K562 (cell line): Measurements from ENCODE around the gene TSPAN18.

Experiments
- EP300 ChIP-seq: IDR thresholded peaks from 2 replicates; pipeline ENCODE4 v1.6.1; 2012; ENCODE audit warnings: low read length, improper control_type of control experiment
- EZH2 ChIP-seq: IDR thresholded peaks from 2 replicates; pipeline ENCODE4 v1.6.1; 2012; ENCODE audit warnings: low read depth, mild to moderate bottlenecking, inconsistent platforms, low read length, borderline replicate concordance
- FOXP1 ChIP-seq: sonication (generic); formaldehyde crosslinking; IDR thresholded peaks from 2 replicates; pipeline ENCODE4 v1.8.0; 2022; ENCODE audit warnings: mild to moderate bottlenecking, missing genetic modification reagents
- MED1 ChIP-seq: sonication (generic); formaldehyde crosslinking; IDR thresholded peaks from 2 replicates; pipeline ENCODE4 v1.8.1; 2023; ENCODE audit warnings: missing genetic modification reagents, borderline replicate concordance
- MTA1 ChIP-seq: fragments of 450-650 bp; IDR thresholded peaks from 2 replicates; pipeline ENCODE4 v1.6.1; 2017; ENCODE audit warnings: borderline replicate concordance
- RBFOX2 ChIP-seq: fragments of 200-400 bp; formaldehyde crosslinking; IDR thresholded peaks from 2 replicates; pipeline ENCODE4 v1.6.1; 2017; ENCODE audit warnings: low read depth, mild to moderate bottlenecking, low read length, moderate library complexity
- SMARCA4 ChIP-seq: fragments of 450-650 bp; IDR thresholded peaks from 2 replicates; pipeline ENCODE4 v1.6.1; 2016
- TCF3 ChIP-seq: sonication (generic); formaldehyde crosslinking; IDR thresholded peaks from 2 replicates; pipeline ENCODE4 v1.4.0; 2020; ENCODE audit warnings: mild to moderate bottlenecking, missing genetic modification reagents

- no peak for TF ChIP-seq FOXP1 (CRISPR knock-in tag)
- no peak for TF ChIP-seq RBFOX2
- TF ChIP-seq EZH2, result no peak
- TF ChIP-seq MTA1, result no peak
- no peak for TF ChIP-seq EP300
- no peak for TF ChIP-seq TCF3 (CRISPR knock-in tag)
- no peak for TF ChIP-seq MED1 (CRISPR knock-in tag)
- no peak for TF ChIP-seq SMARCA4
Measured at GRCh38 chr11:44883277-44883676, 156.5 kb downstream of the TSPAN18 start.
